ENCODE measurements around the gene PKD2.
A peak's percentile ranks its signal among the peaks of the same experiment; 100 is the strongest.
"Not testable (repeated sequence)": the region's sequence is repeated elsewhere in the genome, so short reads cannot be mapped to it uniquely, and the experiment has no call there.

PKD2 gene

GRCh38 chr4:87985887-87986200 is 21.6 kb upstream of the PKD2 start:
- no peaks in the 10 kb centered on the region for H3K27me3 ChIP-seq (ENCODE audit: control insufficient read depth in 2 of 2, insufficient read depth in 2 of 2, low read length in 2 of 2)
- no peak overlapping the region for H3K4me3 ChIP-seq (ENCODE audit: low read length in 2 of 2)
- no peak overlapping the region for H3K27ac ChIP-seq (ENCODE audit: low read depth in 2 of 2, low read length in 2 of 2)
- H3K9me3 ChIP-seq (ENCODE audit: control insufficient read depth in 2 of 2, low read length in 2 of 2): no peaks in the 10 kb centered on the region
- no peak overlapping the region for H3K9ac ChIP-seq (ENCODE audit: low read depth in 1 of 2, low read length in 2 of 2)
- H3K36me3 ChIP-seq (ENCODE audit: control insufficient read depth in 2 of 2, insufficient read depth in 2 of 2, low read length in 2 of 2): no peaks in the 10 kb centered on the region
- H3K4me1 ChIP-seq (ENCODE audit: control insufficient read depth in 2 of 2, insufficient read depth in 2 of 2, low read length in 2 of 2): no peaks in the 10 kb centered on the region

GRCh38 chr4:87986508-87986907 is 20.9 kb upstream of the PKD2 start:
- H3K27ac ChIP-seq (ENCODE audit: low read depth in 2 of 2, low read length in 2 of 2): no peak overlapping the region
- H3K4me3 ChIP-seq (ENCODE audit: low read length in 2 of 2): no peak overlapping the region
- H3K9ac ChIP-seq (ENCODE audit: low read depth in 1 of 2, low read length in 2 of 2): no peak overlapping the region
- no peaks in the 10 kb centered on the region for H3K9me3 ChIP-seq (ENCODE audit: control insufficient read depth in 2 of 2, low read length in 2 of 2)
- no peaks in the 10 kb centered on the region for H3K4me1 ChIP-seq (ENCODE audit: control insufficient read depth in 2 of 2, insufficient read depth in 2 of 2, low read length in 2 of 2)
- no peaks in the 10 kb centered on the region for H3K27me3 ChIP-seq (ENCODE audit: control insufficient read depth in 2 of 2, insufficient read depth in 2 of 2, low read length in 2 of 2)
- H3K36me3 ChIP-seq (ENCODE audit: control insufficient read depth in 2 of 2, insufficient read depth in 2 of 2, low read length in 2 of 2): no peaks in the 10 kb centered on the region

DNA sequence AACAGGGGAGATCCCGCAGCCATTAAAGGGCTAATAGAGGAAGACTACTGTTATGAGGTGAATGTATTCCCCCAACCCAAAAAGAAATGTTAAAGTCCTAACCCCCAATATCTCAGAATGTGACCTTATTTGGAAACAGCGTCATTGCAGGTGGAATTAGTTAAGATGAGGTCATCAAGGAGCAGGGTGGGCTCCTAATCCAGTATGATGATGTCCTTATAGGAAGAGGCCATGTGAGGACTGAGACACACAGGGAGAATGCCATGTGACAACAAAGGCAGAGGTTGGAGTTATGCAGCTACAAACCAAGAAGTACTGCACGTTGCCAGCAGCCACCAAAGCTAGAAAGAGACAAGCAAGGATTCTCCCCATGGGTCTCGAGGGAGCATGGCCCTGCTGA is 17.7 kb upstream of the PKD2 start:
- no peaks in the 10 kb centered on the region for H3K9me3 ChIP-seq (ENCODE audit: control insufficient read depth in 2 of 2, low read length in 2 of 2)
- H3K9ac ChIP-seq (ENCODE audit: low read depth in 1 of 2, low read length in 2 of 2): no peak overlapping the region
- no peak overlapping the region for H3K4me3 ChIP-seq (ENCODE audit: low read length in 2 of 2)
- H3K27ac ChIP-seq (ENCODE audit: low read depth in 2 of 2, low read length in 2 of 2): no peak overlapping the region
- H3K4me1 ChIP-seq (ENCODE audit: control insufficient read depth in 2 of 2, insufficient read depth in 2 of 2, low read length in 2 of 2): no peaks in the 10 kb centered on the region
- no peaks in the 10 kb centered on the region for H3K36me3 ChIP-seq (ENCODE audit: control insufficient read depth in 2 of 2, insufficient read depth in 2 of 2, low read length in 2 of 2)
- no peaks in the 10 kb centered on the region for H3K27me3 ChIP-seq (ENCODE audit: control insufficient read depth in 2 of 2, insufficient read depth in 2 of 2, low read length in 2 of 2)

DNA sequence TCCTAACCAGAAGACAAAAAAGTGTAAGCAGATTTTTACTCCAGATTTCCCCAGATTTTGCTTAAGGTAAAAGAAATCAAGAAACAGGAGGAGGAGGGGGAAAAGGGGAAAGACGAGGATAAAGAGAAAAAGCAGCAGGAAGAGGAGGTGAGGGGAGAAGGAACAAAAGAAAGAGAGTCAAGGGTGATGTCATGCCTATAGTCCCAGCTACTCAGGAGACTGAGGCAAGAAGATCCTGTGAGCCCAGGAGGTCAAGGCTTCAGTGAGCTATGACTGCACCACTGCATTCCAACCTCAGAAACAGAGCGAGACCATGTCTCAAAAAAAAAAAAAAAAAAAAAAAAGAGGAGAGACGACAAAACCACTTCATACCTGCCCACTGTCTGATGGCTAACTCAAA is 12.0 kb upstream of the PKD2 start:
- Histone ChIP-seq H3K27me3 (ENCODE audit: control insufficient read depth in 2 of 2, insufficient read depth in 2 of 2, low read length in 2 of 2) (no peaks in the 10 kb centered on the region), H3K4me1 (ENCODE audit: control insufficient read depth in 2 of 2, insufficient read depth in 2 of 2, low read length in 2 of 2) (no peaks in the 10 kb centered on the region), H3K9me3 (ENCODE audit: control insufficient read depth in 2 of 2, low read length in 2 of 2) (no peaks in the 10 kb centered on the region), H3K36me3 (ENCODE audit: control insufficient read depth in 2 of 2, insufficient read depth in 2 of 2, low read length in 2 of 2) (no peaks in the 10 kb centered on the region), H3K9ac (ENCODE audit: low read depth in 1 of 2, low read length in 2 of 2) (no peak overlapping the region), H3K27ac (ENCODE audit: low read depth in 2 of 2, low read length in 2 of 2) (no peak overlapping the region), H3K4me3 (ENCODE audit: low read length in 2 of 2) (no peak overlapping the region)

GRCh38 chr4:87999191-87999691 is 8.2 kb upstream of the PKD2 start:
- not testable (repeated sequence) for H3K4me3 ChIP-seq (ENCODE audit: low read length in 2 of 2); H3K36me3 ChIP-seq (ENCODE audit: control insufficient read depth in 2 of 2, insufficient read depth in 2 of 2, low read length in 2 of 2); H3K27ac ChIP-seq (ENCODE audit: low read depth in 2 of 2, low read length in 2 of 2); H3K9ac ChIP-seq (ENCODE audit: low read depth in 1 of 2, low read length in 2 of 2); H3K9me3 ChIP-seq (ENCODE audit: control insufficient read depth in 2 of 2, low read length in 2 of 2); H3K27me3 ChIP-seq (ENCODE audit: control insufficient read depth in 2 of 2, insufficient read depth in 2 of 2, low read length in 2 of 2); H3K4me1 ChIP-seq (ENCODE audit: control insufficient read depth in 2 of 2, insufficient read depth in 2 of 2, low read length in 2 of 2)

DNA sequence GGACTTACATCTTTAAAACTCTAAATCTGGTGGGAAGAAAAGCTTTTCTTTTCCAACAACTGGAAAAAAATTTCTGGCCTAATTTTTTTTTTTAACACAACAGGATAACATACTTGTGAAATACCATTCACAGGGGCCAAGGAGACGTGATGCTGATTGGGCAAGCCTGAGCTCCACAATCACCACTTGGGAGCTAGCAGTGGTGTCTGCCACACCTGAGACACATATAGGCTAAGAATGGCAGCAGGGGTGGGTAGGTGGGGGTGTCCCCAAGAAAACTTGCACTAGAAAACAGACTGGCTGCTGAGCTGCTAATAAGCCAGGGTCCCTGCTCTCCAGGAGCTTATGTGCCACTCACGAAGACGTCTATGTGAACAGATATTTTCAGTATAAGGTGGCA is 5.6 kb upstream of the PKD2 start:
- Histone ChIP-seq H3K27me3 (ENCODE audit: control insufficient read depth in 2 of 2, insufficient read depth in 2 of 2, low read length in 2 of 2) (peaks cover 0 to 2% of the 10 kb centered on the region in 2 donors), H3K27ac (ENCODE audit: low read depth in 2 of 2, low read length in 2 of 2) (no peak overlapping the region), H3K4me1 (ENCODE audit: control insufficient read depth in 2 of 2, insufficient read depth in 2 of 2, low read length in 2 of 2) (no peaks in the 10 kb centered on the region), H3K9me3 (ENCODE audit: control insufficient read depth in 2 of 2, low read length in 2 of 2) (no peaks in the 10 kb centered on the region), H3K4me3 (ENCODE audit: low read length in 2 of 2) (no peak overlapping the region), H3K36me3 (ENCODE audit: control insufficient read depth in 2 of 2, insufficient read depth in 2 of 2, low read length in 2 of 2) (no peaks in the 10 kb centered on the region), H3K9ac (ENCODE audit: low read depth in 1 of 2, low read length in 2 of 2) (no peak overlapping the region)

GRCh38 chr4:88002786-88003185 is 4.6 kb upstream of the PKD2 start:
- Histone ChIP-seq H3K4me3 (ENCODE audit: low read length in 2 of 2) (no peak overlapping the region), H3K9ac (ENCODE audit: low read depth in 1 of 2, low read length in 2 of 2) (no peak overlapping the region), H3K9me3 (ENCODE audit: control insufficient read depth in 2 of 2, low read length in 2 of 2) (no peaks in the 10 kb centered on the region), H3K27me3 (ENCODE audit: control insufficient read depth in 2 of 2, insufficient read depth in 2 of 2, low read length in 2 of 2) (peaks cover 0 to 2% of the 10 kb centered on the region in 2 donors), H3K4me1 (ENCODE audit: control insufficient read depth in 2 of 2, insufficient read depth in 2 of 2, low read length in 2 of 2) (peaks cover 0 to 3% of the 10 kb centered on the region in 2 donors), H3K36me3 (ENCODE audit: control insufficient read depth in 2 of 2, insufficient read depth in 2 of 2, low read length in 2 of 2) (no peaks in the 10 kb centered on the region), H3K27ac (ENCODE audit: low read depth in 2 of 2, low read length in 2 of 2) (no peak overlapping the region)

GRCh38 chr4:88003261-88003660 is 4.2 kb upstream of the PKD2 start:
- peaks cover 0 to 3% of the 10 kb centered on the region in 2 donors for H3K4me1 ChIP-seq (ENCODE audit: control insufficient read depth in 2 of 2, insufficient read depth in 2 of 2, low read length in 2 of 2)
- no peaks in the 10 kb centered on the region for H3K36me3 ChIP-seq (ENCODE audit: control insufficient read depth in 2 of 2, insufficient read depth in 2 of 2, low read length in 2 of 2)
- no peak overlapping the region for H3K4me3 ChIP-seq (ENCODE audit: low read length in 2 of 2)
- peaks cover 0 to 2% of the 10 kb centered on the region in 2 donors for H3K27me3 ChIP-seq (ENCODE audit: control insufficient read depth in 2 of 2, insufficient read depth in 2 of 2, low read length in 2 of 2)
- no peak overlapping the region for H3K9ac ChIP-seq (ENCODE audit: low read depth in 1 of 2, low read length in 2 of 2)
- no peaks in the 10 kb centered on the region for H3K9me3 ChIP-seq (ENCODE audit: control insufficient read depth in 2 of 2, low read length in 2 of 2)
- H3K27ac ChIP-seq (ENCODE audit: low read depth in 2 of 2, low read length in 2 of 2): no peak overlapping the region

DNA sequence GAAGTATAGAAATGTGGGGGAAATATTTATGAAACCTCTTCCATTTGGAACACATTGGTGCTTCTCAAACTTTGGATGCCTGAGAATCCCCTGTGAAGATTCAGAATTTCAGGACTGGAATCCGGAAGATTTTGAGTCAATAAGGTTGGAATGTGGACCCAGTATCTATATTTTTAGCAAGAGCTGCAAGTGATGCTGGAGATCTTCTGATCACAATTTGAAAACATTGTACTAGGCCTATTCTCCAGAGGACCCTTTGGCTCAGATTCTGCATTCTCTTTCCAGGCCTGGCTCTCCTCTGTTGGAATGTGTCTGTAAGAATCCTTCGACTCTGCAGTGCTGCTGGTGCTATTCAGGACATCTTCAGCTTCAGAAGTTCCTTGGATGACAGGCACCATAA is 2.4 kb upstream of the PKD2 start:
- H3K4me3 ChIP-seq (ENCODE audit: low read length in 2 of 2): no peak overlapping the region
- H3K9ac ChIP-seq (ENCODE audit: low read depth in 1 of 2, low read length in 2 of 2): no peak overlapping the region
- H3K27me3 ChIP-seq (ENCODE audit: control insufficient read depth in 2 of 2, insufficient read depth in 2 of 2, low read length in 2 of 2): peaks cover 0 to 2% of the 10 kb centered on the region in 2 donors
- no peaks in the 10 kb centered on the region for H3K9me3 ChIP-seq (ENCODE audit: control insufficient read depth in 2 of 2, low read length in 2 of 2)
- no peak overlapping the region for H3K27ac ChIP-seq (ENCODE audit: low read depth in 2 of 2, low read length in 2 of 2)
- no peaks in the 10 kb centered on the region for H3K36me3 ChIP-seq (ENCODE audit: control insufficient read depth in 2 of 2, insufficient read depth in 2 of 2, low read length in 2 of 2)
- H3K4me1 ChIP-seq (ENCODE audit: control insufficient read depth in 2 of 2, insufficient read depth in 2 of 2, low read length in 2 of 2): peaks cover 2 to 8% of the 10 kb centered on the region in 2 donors

DNA sequence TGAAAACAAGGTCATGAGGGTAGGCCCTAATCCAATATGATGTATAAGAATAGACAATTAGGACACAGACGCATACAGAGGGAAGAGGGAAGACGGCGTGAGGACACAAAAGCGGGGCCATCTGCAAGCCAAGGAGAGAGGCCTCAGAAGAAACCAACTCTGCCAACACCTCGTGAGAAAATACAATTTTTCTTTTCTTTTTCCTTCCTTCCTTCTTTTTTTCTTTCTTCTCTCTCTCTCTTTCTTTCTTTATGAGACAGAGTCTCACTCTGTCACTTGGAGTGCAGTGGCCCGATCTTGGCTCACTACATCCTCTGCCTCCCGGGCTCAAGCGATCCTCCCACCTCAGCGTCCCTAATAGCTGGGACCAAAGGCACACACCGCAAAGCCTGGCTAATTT is 1.5 kb upstream of the PKD2 start:
- Histone ChIP-seq H3K27me3 (ENCODE audit: control insufficient read depth in 2 of 2, insufficient read depth in 2 of 2, low read length in 2 of 2) (peaks cover 0 to 2% of the 10 kb centered on the region in 2 donors), H3K36me3 (ENCODE audit: control insufficient read depth in 2 of 2, insufficient read depth in 2 of 2, low read length in 2 of 2) (no peaks in the 10 kb centered on the region), H3K9me3 (ENCODE audit: control insufficient read depth in 2 of 2, low read length in 2 of 2) (no peaks in the 10 kb centered on the region), H3K9ac (ENCODE audit: low read depth in 1 of 2, low read length in 2 of 2) (no peak overlapping the region), H3K4me3 (ENCODE audit: low read length in 2 of 2) (no peak overlapping the region), H3K4me1 (ENCODE audit: control insufficient read depth in 2 of 2, insufficient read depth in 2 of 2, low read length in 2 of 2) (peaks cover 2 to 8% of the 10 kb centered on the region in 2 donors), H3K27ac (ENCODE audit: low read depth in 2 of 2, low read length in 2 of 2) (no peak overlapping the region)

DNA sequence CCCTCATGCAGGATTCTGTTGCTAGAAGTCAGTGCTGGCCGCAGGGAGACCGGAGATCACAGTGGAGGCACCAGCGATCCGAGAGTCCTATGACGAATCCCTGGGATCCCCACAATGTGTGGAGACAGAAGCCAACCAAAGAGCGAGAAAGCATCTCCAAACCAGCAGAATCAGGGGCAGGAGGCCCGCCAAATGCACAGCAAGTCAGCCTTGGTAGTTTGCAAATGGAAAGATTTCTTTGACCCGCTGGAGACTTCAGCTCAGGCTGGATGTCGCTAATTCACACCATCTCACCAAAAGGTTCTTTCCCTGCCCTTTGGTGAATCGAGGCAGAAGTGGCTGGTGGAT is 505 bp upstream of the PKD2 start:
- Histone ChIP-seq H3K27ac (ENCODE audit: low read depth in 2 of 2, low read length in 2 of 2) (peak overlapping the region in 1 of 2 donors; percentile 26), H3K9ac (ENCODE audit: low read depth in 1 of 2, low read length in 2 of 2) (peak overlapping the region in 1 of 2 donors; percentile 54), H3K4me3 (ENCODE audit: low read length in 2 of 2) (peak overlapping the region; percentile 66 to 69), H3K4me1 (ENCODE audit: control insufficient read depth in 2 of 2, insufficient read depth in 2 of 2, low read length in 2 of 2) (peaks cover 2 to 8% of the 10 kb centered on the region in 2 donors), H3K9me3 (ENCODE audit: control insufficient read depth in 2 of 2, low read length in 2 of 2) (no peaks in the 10 kb centered on the region), H3K27me3 (ENCODE audit: control insufficient read depth in 2 of 2, insufficient read depth in 2 of 2, low read length in 2 of 2) (peaks cover 0 to 2% of the 10 kb centered on the region in 2 donors), H3K36me3 (ENCODE audit: control insufficient read depth in 2 of 2, insufficient read depth in 2 of 2, low read length in 2 of 2) (no peaks in the 10 kb centered on the region)

All from mucosa of rectum (tissue), 2 donors.